CD14-positive monocyte (primary cell): ENCODE measurements around the gene GKAP1. TPM values are rescaled to one million over a fixed set of nuclear protein-coding genes. Genes with fewer than 3 reads are reported as not detected.
A peak's percentile ranks its signal among the peaks of the same experiment; 100 is the strongest.

ENCODE experiments used
- DNase-seq, 3 donors: peaks; one replicate each; pipeline ENCODE4 v3.0.0-alpha.2; 2011 to 2022
- H2AFZ ChIP-seq: 2 replicates; pipeline ENCODE4 v1.6.0; 2012; ENCODE audit warnings: mild to moderate bottlenecking, low read depth, low read length, inconsistent platforms; ENCODE audit not compliant: insufficient read depth, poor library complexity, severe bottlenecking
- H3K27ac ChIP-seq, 2 donors: 1 replicate in 1 of 2; 2 replicates in 1 of 2; pipeline ENCODE4 v1.5.1; 2012 to 2013; ENCODE audit warnings: low read length in 2 of 2, control low read depth in 1 of 2, inconsistent platforms in 1 of 2, low read depth in 1 of 2, mild to moderate bottlenecking in 1 of 2
- H3K27me3 ChIP-seq, 2 donors: one replicate each; pipeline versions ENCODE4 v1.6.0 to v1.6.1; 2011 to 2013; ENCODE audit warnings: low read length in 2 of 2; ENCODE audit not compliant: control insufficient read depth in 2 of 2, insufficient read depth in 2 of 2
- H3K36me3 ChIP-seq, 2 donors: replicated peaks in 1 of 2; 1 replicate in 1 of 2; 2 replicates in 1 of 2; pipeline versions ENCODE4 v1.5.1 to v1.6.1; 2012 to 2013; ENCODE audit warnings: low read length in 2 of 2, control low read depth in 1 of 2, inconsistent platforms in 1 of 2, mild to moderate bottlenecking in 1 of 2; ENCODE audit not compliant: insufficient read depth in 2 of 2, control insufficient read depth in 1 of 2
- H3K4me1 ChIP-seq, 2 donors: 1 replicate in 1 of 2; 2 replicates in 1 of 2; pipeline versions ENCODE4 v1.5.1 to v1.6.1; 2012 to 2013; ENCODE audit warnings: low read length in 2 of 2, control low read depth in 1 of 2, inconsistent platforms in 1 of 2, mild to moderate bottlenecking in 1 of 2, moderate library complexity in 1 of 2; ENCODE audit not compliant: insufficient read depth in 2 of 2, control insufficient read depth in 1 of 2
- H3K4me2 ChIP-seq: replicated peaks from 2 replicates; pipeline ENCODE3; 2012; ENCODE audit warnings: low read length, moderate library complexity, mild to moderate bottlenecking; ENCODE audit not compliant: poor library complexity, severe bottlenecking; ENCODE audit errors: extremely low read depth
- H3K4me3 ChIP-seq, 3 experiments: fragments of 200-600 bp in 1 of 3; sonication (generic) in 1 of 3; replicated peaks in 1 of 3; 1 replicate in 2 of 3; 2 replicates in 1 of 3; pipeline ENCODE4 v1.5.1; 2011 to 2013; ENCODE audit warnings: low read length in 3 of 3, mild to moderate bottlenecking in 3 of 3, control low read depth in 2 of 3, low read depth in 2 of 3, inconsistent platforms in 1 of 3, moderate library complexity in 1 of 3
- H3K79me2 ChIP-seq: 2 replicates; pipeline ENCODE4 v1.6.0; 2012; ENCODE audit warnings: mild to moderate bottlenecking, control low read depth, inconsistent platforms, low read length, moderate library complexity; ENCODE audit not compliant: insufficient read depth
- H3K9ac ChIP-seq: 2 replicates; pipeline ENCODE4 v1.6.0; 2017; ENCODE audit warnings: low read length, mild to moderate bottlenecking; ENCODE audit not compliant: insufficient read depth, poor library complexity, severe bottlenecking
- H3K9me3 ChIP-seq, 2 donors: replicated peaks in 1 of 2; 1 replicate in 1 of 2; 2 replicates in 1 of 2; pipeline versions ENCODE4 v1.5.1 to v1.6.1; 2012 to 2013; ENCODE audit warnings: low read length in 2 of 2, control low read depth in 1 of 2; ENCODE audit not compliant: control insufficient read depth in 1 of 2, insufficient read depth in 1 of 2
- H4K20me1 ChIP-seq: 2 replicates; pipeline ENCODE4 v1.6.0; 2012; ENCODE audit warnings: mild to moderate bottlenecking, low read length, control low read depth, moderate library complexity; ENCODE audit not compliant: insufficient read depth
- H3K27ac Mint-ChIP-seq, 7 donors: one replicate each; pipeline ENCODE4 v1.8.0; 2020; ENCODE audit warnings: mild to moderate bottlenecking in 7 of 7, mixed read lengths in 7 of 7, moderate library complexity in 6 of 7, inconsistent platforms in 2 of 7
- H3K27me3 Mint-ChIP-seq, 3 donors: one replicate each; pipeline ENCODE4 v1.8.0; 2021 to 2022; ENCODE audit warnings: low read depth in 3 of 3, mild to moderate bottlenecking in 3 of 3, mixed read lengths in 3 of 3, moderate library complexity in 3 of 3, inconsistent platforms in 1 of 3
- H3K36me3 Mint-ChIP-seq, 2 donors: one replicate each; pipeline ENCODE4 v1.8.0; 2020; ENCODE audit warnings: mixed read lengths in 2 of 2, inconsistent platforms in 1 of 2, mild to moderate bottlenecking in 1 of 2
- H3K4me1 Mint-ChIP-seq: one replicate; pipeline ENCODE4 v1.8.0; 2020; ENCODE audit warnings: mild to moderate bottlenecking, mixed read lengths
- H3K4me3 Mint-ChIP-seq, 2 donors: one replicate each; pipeline ENCODE4 v1.8.0; 2020; ENCODE audit warnings: mild to moderate bottlenecking in 2 of 2, mixed read lengths in 2 of 2, moderate library complexity in 1 of 2
- H3K9me3 Mint-ChIP-seq, 7 donors: one replicate each; pipeline ENCODE4 v1.8.0; 2020 to 2022; ENCODE audit warnings: mixed read lengths in 7 of 7, mild to moderate bottlenecking in 6 of 7, moderate library complexity in 6 of 7, inconsistent platforms in 2 of 7
- CTCF ChIP-seq: fragments of 200-600 bp; IDR thresholded peaks from one replicate; pipeline ENCODE4 v1.8.0; 2022; ENCODE audit warnings: antibody characterized with exemption, mild to moderate bottlenecking
- WGBS: methylation state at CpG from one replicate; pipeline ENCODE4 v1.1.5; 2013; ENCODE audit warnings: missing lambda C conversion rate; ENCODE audit not compliant: insufficient coverage; 5-methylcytosine and 5-hydroxymethylcytosine counted together
- intact Hi-C, 2 donors: fragments of 100-400 bp; cut with micrococcal nuclease; formaldehyde crosslinking; loops; one replicate each; pipeline versions ENCODE4 v1.15.0 to v1.15.1; 2023
- polyA plus RNA-seq, 3 donors: library from polyadenylated mRNA; depleted of rRNA in 1 of 3; unstranded in 2 of 3; stranded (reverse) in 1 of 3; fragments of 300-500 nt in 2 of 3; fragments of >200 nt in 1 of 3; fragmentation: Illumina TruSeq in 2 of 3; gene quantifications; 1 replicate in 2 of 3; 2 replicates in 1 of 3; pipeline ENCODE4 v1.2.3, GENCODE V29; 2012 to 2021

GKAP1 gene
- polyA plus RNA-seq, 3 donors: 0.71 to 1.5 (median 1.4) TPM

DNA sequence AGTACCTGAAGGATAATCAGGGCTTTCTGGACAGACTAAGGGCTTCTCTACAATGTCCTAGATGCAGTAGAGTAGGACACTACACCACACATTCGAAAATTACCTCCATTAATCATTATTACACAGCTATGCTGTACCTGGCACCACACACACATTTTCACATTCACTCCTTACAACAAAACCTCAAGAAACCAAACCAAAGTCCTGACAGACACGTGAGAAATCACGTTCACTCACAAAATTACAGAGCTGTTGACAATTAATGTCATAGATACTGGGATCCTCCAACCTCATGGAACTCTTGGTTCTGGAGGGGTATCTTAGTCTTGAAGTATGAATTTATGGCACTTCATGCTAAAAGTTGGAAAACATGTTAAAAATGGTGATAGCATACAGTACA lies 126.1 kb downstream of the GKAP1 start:
- Histone ChIP-seq H3K9ac (no peak overlapping the region), H3K36me3 (no peaks in the 10 kb centered on the region), H3K9me3 (no peaks in the 10 kb centered on the region), H3K4me1 (peaks cover 4 to 10% of the 10 kb centered on the region in 2 donors), H2AFZ (no peak overlapping the region), H3K27me3 (no peaks in the 10 kb centered on the region), H3K4me2 (no peak overlapping the region), H3K79me2 (peaks cover 100% of the 10 kb centered on the region), H3K4me3 (no peak overlapping the region), H3K27ac (peak overlapping the region in 1 of 2 donors; percentile 4), H4K20me1 (peaks cover 100% of the 10 kb centered on the region)
- no peaks in the 10 kb centered on the region for H3K27me3 Mint-ChIP-seq
- peak overlapping the region in 1 of 7 donors; percentile 34 for H3K27ac Mint-ChIP-seq
- no peak for TF ChIP-seq CTCF
- peaks cover 4 to 11% of the 10 kb centered on the region in 2 donors for H3K36me3 Mint-ChIP-seq
- intact Hi-C loops: no loop called here
- no peak overlapping the region for H3K4me3 Mint-ChIP-seq
- peaks cover 30% of the 10 kb centered on the region for H3K4me1 Mint-ChIP-seq
- 100% methylated on average over 1 of the region's 3 CpGs for WGBS
- no peak for DNase-seq
- H3K9me3 Mint-ChIP-seq: no peaks in the 10 kb centered on the region

Other genes with a start within 250 kb of the GKAP1 start
- gene IDNK, start 194.6 kb downstream of the GKAP1 start, polyA plus RNA-seq: 10 to 100 TPM in 2 of 3 donors, 1 to 10 TPM in 1; 5.6 to 13.3 (median 10.6) TPM
- 10 to 100 TPM; 45.9 to 52.9 (median 46.9) TPM for gene UBQLN1, start 109.8 kb downstream of the GKAP1 start, polyA plus RNA-seq
- gene KIF27, start 103.7 kb upstream of the GKAP1 start, polyA plus RNA-seq: 1 to 10 TPM in 2 of 3 donors, under 1 TPM in 1; 0.58 to 1.3 (median 1.1) TPM
- 100 to 1,000 TPM; 307 to 743 (median 645) TPM for gene HNRNPK, start 162.4 kb upstream of the GKAP1 start, polyA plus RNA-seq
- 10 to 100 TPM in 1 of 3 donors, 1 to 10 TPM in 2; 1.7 to 11.5 (median 5.3) TPM for gene RMI1, start 163.0 kb upstream of the GKAP1 start, polyA plus RNA-seq